ENCODE measurements around the gene GREB1. TPM values are rescaled to one million over a fixed set of nuclear protein-coding genes. Genes with fewer than 3 reads are reported as not detected.
A peak's percentile ranks its signal among the peaks of the same experiment; 100 is the strongest.

The GREB1 gene
- total RNA-seq, 1 donor from 2014 or later: 50.5 TPM

GRCh38 chr2:11661891-11662435, 128.1 kb downstream of the GREB1 start:
- Mint-ChIP-seq H3K4me3 (no peak overlapping the region), H3K9me3 (peaks cover 13% of the 10 kb centered on the region), H3K27me3 (peaks cover 40% of the 10 kb centered on the region), H3K4me1 (ENCODE audit: unreplicated experiment) (no peaks in the 10 kb centered on the region), H3K27ac (no peak overlapping the region), H3K36me3 (no peaks in the 10 kb centered on the region)
- DNase-seq (ENCODE audit: extremely low spot score, unreplicated experiment): peak; percentile 49
- TF ChIP-seq, protein P1, sequence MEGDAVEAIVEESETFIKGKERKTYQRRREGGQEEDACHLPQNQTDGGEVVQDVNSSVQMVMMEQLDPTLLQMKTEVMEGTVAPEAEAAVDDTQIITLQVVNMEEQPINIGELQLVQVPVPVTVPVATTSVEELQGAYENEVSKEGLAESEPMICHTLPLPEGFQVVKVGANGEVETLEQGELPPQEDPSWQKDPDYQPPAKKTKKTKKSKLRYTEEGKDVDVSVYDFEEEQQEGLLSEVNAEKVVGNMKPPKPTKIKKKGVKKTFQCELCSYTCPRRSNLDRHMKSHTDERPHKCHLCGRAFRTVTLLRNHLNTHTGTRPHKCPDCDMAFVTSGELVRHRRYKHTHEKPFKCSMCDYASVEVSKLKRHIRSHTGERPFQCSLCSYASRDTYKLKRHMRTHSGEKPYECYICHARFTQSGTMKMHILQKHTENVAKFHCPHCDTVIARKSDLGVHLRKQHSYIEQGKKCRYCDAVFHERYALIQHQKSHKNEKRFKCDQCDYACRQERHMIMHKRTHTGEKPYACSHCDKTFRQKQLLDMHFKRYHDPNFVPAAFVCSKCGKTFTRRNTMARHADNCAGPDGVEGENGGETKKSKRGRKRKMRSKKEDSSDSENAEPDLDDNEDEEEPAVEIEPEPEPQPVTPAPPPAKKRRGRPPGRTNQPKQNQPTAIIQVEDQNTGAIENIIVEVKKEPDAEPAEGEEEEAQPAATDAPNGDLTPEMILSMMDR (conservative IDR thresholded peaks at IDR 0.05): no peak

- H3K36me3 Mint-ChIP-seq: no peaks in the 10 kb centered on the region
- no peaks in the 10 kb centered on the region for H3K4me1 Mint-ChIP-seq (ENCODE audit: unreplicated experiment)
- no peak for DNase-seq (ENCODE audit: extremely low spot score, unreplicated experiment)
- peaks cover 13% of the 10 kb centered on the region for H3K9me3 Mint-ChIP-seq
- TF ChIP-seq, protein P1 (conservative IDR thresholded peaks at IDR 0.05): no peak
- H3K27me3 Mint-ChIP-seq: peaks cover 44% of the 10 kb centered on the region
- no peak overlapping the region for H3K4me3 Mint-ChIP-seq
- no peak overlapping the region for H3K27ac Mint-ChIP-seq
Observed at GRCh38 chr2:11662882-11663281, 129.0 kb downstream of the GREB1 start.

DNA sequence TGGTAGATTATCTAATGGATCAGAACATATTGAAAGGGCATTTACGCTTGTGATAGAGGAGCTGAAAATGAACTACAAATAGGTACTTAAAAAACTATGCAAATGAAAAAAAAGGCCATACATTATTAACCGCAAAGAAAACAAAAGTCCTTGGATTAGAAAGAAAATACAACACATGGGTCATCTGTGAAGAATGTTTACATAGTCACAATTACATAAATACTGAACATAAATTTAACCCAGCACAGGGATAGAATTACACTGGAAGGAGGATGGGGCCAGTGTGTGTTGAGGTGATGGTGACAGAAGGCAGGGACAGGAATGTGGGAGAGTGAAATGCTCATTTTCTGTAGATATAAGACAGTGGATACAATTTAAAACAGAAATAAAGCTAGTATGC, 129.6 kb downstream of the GREB1 start:
- Mint-ChIP-seq H3K4me1 (ENCODE audit: unreplicated experiment) (peaks cover under 1% of the 10 kb centered on the region), H3K27me3 (peaks cover 49% of the 10 kb centered on the region), H3K27ac (no peak overlapping the region), H3K36me3 (no peaks in the 10 kb centered on the region), H3K4me3 (no peak overlapping the region), H3K9me3 (peaks cover 13% of the 10 kb centered on the region)
- TF ChIP-seq, protein P1 (conservative IDR thresholded peaks at IDR 0.05): no peak
- no peak for DNase-seq (ENCODE audit: extremely low spot score, unreplicated experiment)

DNA sequence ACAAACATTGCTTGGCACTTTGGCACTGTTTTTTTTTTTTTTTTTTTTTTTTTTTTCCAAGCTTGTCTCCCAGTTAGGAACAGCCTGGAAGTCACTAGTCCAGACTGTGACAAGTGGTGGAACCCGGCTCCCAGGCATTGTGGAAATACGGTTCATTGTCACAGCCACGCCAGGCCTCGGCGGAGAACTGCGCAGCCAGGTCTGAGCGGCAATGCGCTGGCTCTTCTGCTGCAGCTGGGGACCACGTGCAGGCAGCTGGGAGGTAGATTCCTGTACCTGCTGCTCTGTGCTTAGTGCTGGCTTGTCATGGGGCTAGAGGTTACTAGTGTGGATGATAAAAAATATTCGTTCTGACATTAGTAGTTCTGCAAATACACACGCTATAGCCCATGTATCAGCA, 131.2 kb downstream of the GREB1 start:
- no peak overlapping the region for H3K27ac Mint-ChIP-seq
- peaks cover 13% of the 10 kb centered on the region for H3K9me3 Mint-ChIP-seq
- no peak overlapping the region for H3K4me3 Mint-ChIP-seq
- TF ChIP-seq, protein P1 (conservative IDR thresholded peaks at IDR 0.05): no peak
- peaks cover 47% of the 10 kb centered on the region for H3K27me3 Mint-ChIP-seq
- no peaks in the 10 kb centered on the region for H3K36me3 Mint-ChIP-seq
- DNase-seq (ENCODE audit: extremely low spot score, unreplicated experiment): peak; percentile 36
- H3K4me1 Mint-ChIP-seq (ENCODE audit: unreplicated experiment): peaks cover 5% of the 10 kb centered on the region

GRCh38 chr2:11665510-11666362, 131.9 kb downstream of the GREB1 start:
- H3K27me3 Mint-ChIP-seq: peaks cover 51% of the 10 kb centered on the region
- no peaks in the 10 kb centered on the region for H3K36me3 Mint-ChIP-seq
- H3K27ac Mint-ChIP-seq: no peak overlapping the region
- H3K4me1 Mint-ChIP-seq (ENCODE audit: unreplicated experiment): peaks cover 5% of the 10 kb centered on the region
- peak; percentile 42 for DNase-seq (ENCODE audit: extremely low spot score, unreplicated experiment)
- peaks cover 13% of the 10 kb centered on the region for H3K9me3 Mint-ChIP-seq
- TF ChIP-seq, protein P1 (conservative IDR thresholded peaks at IDR 0.05): no peak
- H3K4me3 Mint-ChIP-seq: no peak overlapping the region
